Left lung (tissue), 10 donors: ENCODE results near the gene GDPD5. TPM values are rescaled to one million over a fixed set of nuclear protein-coding genes. Genes with fewer than 3 reads are reported as not detected.

Experiments
- ATAC-seq: fragments of 200-7000 bp; cut with Tn5 transposase; one replicate; pipeline ENCODE4 v1.9.1; 2020; ENCODE audit warnings: moderate library complexity
- DNase-seq, 4 donors: peaks; one replicate each; pipeline ENCODE4 v3.0.0-alpha.2; 2013 to 2020
- H3K27ac ChIP-seq, 2 donors: fragments of 200-600 bp; sonication (generic) in 1 of 2; one replicate each; pipeline versions ENCODE4 v1.5.0 to v1.8.0; 2020 to 2021
- H3K27me3 ChIP-seq, 2 donors: fragments of 200-600 bp; sonication (generic) in 1 of 2; one replicate each; pipeline versions ENCODE4 v1.5.0 to v1.8.0; 2020 to 2021
- H3K36me3 ChIP-seq, 2 donors: fragments of 200-600 bp; sonication (generic) in 1 of 2; one replicate each; pipeline versions ENCODE4 v1.5.0 to v1.8.0; 2020 to 2021
- H3K4me1 ChIP-seq, 2 donors: fragments of 200-600 bp; one replicate each; pipeline ENCODE4 v1.8.0; 2021
- H3K4me3 ChIP-seq, 2 donors: fragments of 200-600 bp; sonication (generic) in 1 of 2; one replicate each; pipeline versions ENCODE4 v1.5.0 to v1.8.0; 2020 to 2021; ENCODE audit warnings: mild to moderate bottlenecking in 1 of 2
- H3K9me3 ChIP-seq, 2 donors: fragments of 200-600 bp; sonication (generic) in 1 of 2; one replicate each; pipeline versions ENCODE4 v1.5.0 to v1.8.0; 2020 to 2021
- CTCF ChIP-seq, 2 donors: fragments of 200-600 bp; sonication (generic) in 1 of 2; IDR thresholded peaks; one replicate each; pipeline versions ENCODE4 v1.5.0 to v1.8.0; 2021; ENCODE audit warnings: antibody characterized with exemption in 2 of 2
- intact Hi-C, 2 donors: fragments of 100-400 bp; cut with DNase I; formaldehyde crosslinking; loops; one replicate each; pipeline versions ENCODE4 v1.11.2 to v1.14.2; 2022
- polyA plus RNA-seq, 6 donors: library from polyadenylated mRNA; unstranded; fragments of 120-200 nt; gene quantifications; one replicate each; pipeline ENCODE4 v1.2.1, GENCODE V29; 2013; ENCODE audit not compliant: insufficient read length in 6 of 6
- total RNA-seq, 2 donors: library from RNA; stranded (reverse); fragmentation: NEBNext Ultra II Directional; extraction: Animal tissue kit (Norgen Biotek cat#: 25700); gene quantifications; one replicate each; pipeline ENCODE4 v1.2.1, GENCODE V29; 2021
- donor health status: DM: no; HTN: yes; CAD: no.
- donor health status: DM: no; HTN: no; CAD: no.

Gene GDPD5
- total and polyA plus RNA-seq, 8 donors: 10.5 to 34.8 (median 27.6) TPM

- Histone ChIP-seq H3K4me3 (no peak overlapping the region), H3K27me3 (no peaks in the 10 kb centered on the region), H3K4me1 (peaks cover 6 to 12% of the 10 kb centered on the region in 2 donors), H3K9me3 (no peaks in the 10 kb centered on the region), H3K36me3 (no peaks in the 10 kb centered on the region), H3K27ac (no peak overlapping the region)
- ATAC-seq (no peak), DNase-seq (no peak)
- TF ChIP-seq CTCF (IDR thresholded peaks at IDR 0.05): no peak
- intact Hi-C loops: no loop called here
Observed at GRCh38 chr11:75507571-75507970, 18.2 kb downstream of the GDPD5 start.

DNA sequence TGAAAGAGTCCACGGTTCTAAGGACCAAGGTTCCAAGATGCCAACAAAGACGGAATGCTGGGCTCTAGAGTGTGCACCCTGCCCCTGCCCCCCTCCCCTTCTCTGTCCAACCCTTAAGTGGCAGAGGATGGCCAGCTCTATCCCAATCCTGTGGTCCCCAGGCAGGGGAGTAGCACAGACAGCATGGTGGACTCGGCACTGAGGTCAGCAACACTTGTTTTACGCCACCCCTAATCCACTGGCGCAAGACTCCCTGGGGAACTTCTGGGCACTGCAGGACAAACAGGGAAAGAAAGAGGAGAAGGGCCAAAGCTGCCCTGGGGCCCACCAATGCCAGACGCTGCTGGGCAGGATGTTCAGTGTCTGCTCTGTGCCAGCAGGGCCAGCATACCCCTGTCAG lies 18.9 kb downstream of the GDPD5 start:
- intact Hi-C loops: no loop called here
- no peaks in the 10 kb centered on the region for H3K27me3 ChIP-seq
- H3K9me3 ChIP-seq: no peaks in the 10 kb centered on the region
- H3K4me3 ChIP-seq: no peak overlapping the region
- H3K36me3 ChIP-seq: no peaks in the 10 kb centered on the region
- ATAC-seq (no peak), DNase-seq (no peak)
- H3K4me1 ChIP-seq: peaks cover 6 to 12% of the 10 kb centered on the region in 2 donors
- no peak overlapping the region for H3K27ac ChIP-seq
- TF ChIP-seq CTCF (IDR thresholded peaks at IDR 0.05): no peak

GRCh38 chr11:75505916-75506692 lies 19.6 kb downstream of the GDPD5 start:
- no peaks in the 10 kb centered on the region for H3K36me3 ChIP-seq
- no peaks in the 10 kb centered on the region for H3K9me3 ChIP-seq
- H3K4me3 ChIP-seq: no peak overlapping the region
- peaks cover 6 to 12% of the 10 kb centered on the region in 2 donors for H3K4me1 ChIP-seq
- no peak overlapping the region for H3K27ac ChIP-seq
- DNase-seq (no peak), ATAC-seq (no peak)
- intact Hi-C loops: no loop called here
- TF ChIP-seq CTCF (IDR thresholded peaks at IDR 0.05): no peak
- H3K27me3 ChIP-seq: no peaks in the 10 kb centered on the region

DNA sequence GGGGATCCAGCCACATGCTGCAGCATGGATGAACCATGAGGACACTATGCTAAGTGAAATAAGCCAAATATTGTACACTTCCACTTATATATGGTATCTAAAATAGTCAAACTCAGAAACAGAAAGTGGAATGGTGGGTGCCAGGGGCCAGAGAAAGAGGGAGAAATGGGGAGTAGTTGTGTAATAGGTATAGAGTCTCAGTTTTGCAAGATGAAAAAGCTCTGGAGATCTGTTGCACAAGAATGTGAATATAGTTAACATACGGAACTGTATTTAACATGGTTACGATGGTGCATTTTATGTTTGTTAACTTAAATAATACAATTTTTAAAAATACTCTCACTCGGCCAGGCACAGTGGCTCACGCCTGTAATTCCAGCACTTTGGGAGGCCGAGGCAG lies 21.2 kb downstream of the GDPD5 start:
- no peak for TF ChIP-seq CTCF (IDR thresholded peaks at IDR 0.05)
- peaks cover 11 to 19% of the 10 kb centered on the region in 2 donors for H3K4me1 ChIP-seq
- H3K36me3 ChIP-seq: no peaks in the 10 kb centered on the region
- ATAC-seq (no peak), DNase-seq (no peak)
- H3K27ac ChIP-seq: no peak overlapping the region
- H3K27me3 ChIP-seq: no peaks in the 10 kb centered on the region
- H3K4me3 ChIP-seq: no peak overlapping the region
- no peaks in the 10 kb centered on the region for H3K9me3 ChIP-seq
- intact Hi-C loops: no loop called here

DNA sequence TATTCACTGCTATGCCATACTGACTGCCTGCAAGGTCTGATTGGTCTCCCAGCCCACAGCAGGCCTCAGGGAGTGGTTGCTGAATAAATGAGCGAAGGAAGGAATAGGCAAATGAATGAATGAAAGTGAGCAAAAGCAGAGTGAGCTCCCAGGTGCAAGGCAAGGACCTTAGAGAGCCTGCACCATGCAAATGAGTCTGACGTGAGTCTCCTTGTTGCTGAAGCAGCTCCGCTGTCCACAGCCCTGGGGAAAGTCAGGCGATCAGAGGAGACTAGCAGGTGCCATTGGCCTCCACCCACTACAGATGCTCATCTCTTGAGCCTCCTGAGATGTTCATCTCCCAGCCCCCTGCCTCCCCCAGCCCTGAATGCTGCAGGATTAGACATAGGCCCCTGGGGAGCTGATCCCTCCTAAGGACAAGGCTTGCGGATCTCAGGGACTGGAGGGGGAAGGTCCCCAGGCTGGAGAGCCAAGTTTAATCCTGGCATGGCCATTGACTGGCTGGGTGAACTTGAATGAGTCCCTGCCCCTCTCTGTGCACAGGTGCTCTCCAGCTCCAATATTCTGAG lies 22.1 kb downstream of the GDPD5 start:
- Histone ChIP-seq H3K27ac (no peak overlapping the region), H3K27me3 (no peaks in the 10 kb centered on the region), H3K9me3 (no peaks in the 10 kb centered on the region), H3K4me1 (peaks cover 10 to 19% of the 10 kb centered on the region in 2 donors), H3K36me3 (no peaks in the 10 kb centered on the region), H3K4me3 (no peak overlapping the region)
- no peak for ATAC-seq
- DNase-seq: no peak
- TF ChIP-seq CTCF (IDR thresholded peaks at IDR 0.05): no peak
- intact Hi-C loops: no loop called here
